HUES6 (cell line): ENCODE measurements around the gene PTCD2.
"Not testable (repeated sequence)": the region's sequence is repeated elsewhere in the genome, so short reads cannot be mapped to it uniquely, and the experiment has no call there.

Experiments
- H3K27ac ChIP-seq: 2 replicates; pipeline ENCODE4 v1.7.0; 2013; ENCODE audit warnings: low read depth, mild to moderate bottlenecking, low read length, inconsistent platforms
- H3K27me3 ChIP-seq: 2 replicates; pipeline ENCODE4 v1.6.1; 2013; ENCODE audit warnings: low read length; ENCODE audit not compliant: control insufficient read depth, insufficient read depth
- H3K36me3 ChIP-seq: 2 replicates; pipeline ENCODE4 v1.6.1; 2013; ENCODE audit warnings: low read length; ENCODE audit not compliant: control insufficient read depth, insufficient read depth
- H3K4me1 ChIP-seq: 2 replicates; pipeline ENCODE4 v1.6.1; 2013; ENCODE audit warnings: low read length; ENCODE audit not compliant: control insufficient read depth, insufficient read depth
- H3K4me3 ChIP-seq: 2 replicates; pipeline ENCODE4 v1.5.1; 2013; ENCODE audit warnings: low read depth, low read length
- H3K9ac ChIP-seq: one replicate; pipeline ENCODE4 v1.6.1; 2013; ENCODE audit warnings: mild to moderate bottlenecking, low read length
- H3K9me3 ChIP-seq: 2 replicates; pipeline ENCODE4 v1.6.1; 2013; ENCODE audit warnings: low read depth, low read length; ENCODE audit not compliant: control insufficient read depth, insufficient read depth

Gene PTCD2

GRCh38 chr5:72314571-72315172, 5.5 kb upstream of the PTCD2 start:
- no peak overlapping the region for H3K9ac ChIP-seq
- no peak overlapping the region for H3K4me3 ChIP-seq
- peaks cover 39% of the 10 kb centered on the region for H3K36me3 ChIP-seq
- 0 out of 2 replicates have a peak, but pooled peaks cover 3% of the 10 kb centered on the region for H3K4me1 ChIP-seq
- H3K27me3 ChIP-seq = no peaks in the 10 kb centered on the region
- no peak overlapping the region for H3K27ac ChIP-seq
- H3K9me3 ChIP-seq = no peaks in the 10 kb centered on the region

- peak overlapping the region; percentile 94 for H3K9ac ChIP-seq
Observed at GRCh38 chr5:72319435-72319975, 668 bp upstream of the PTCD2 start.

GRCh38 chr5:72324189-72324825, 4.1 kb downstream of the PTCD2 start:
- no peak overlapping the region for H3K4me3 ChIP-seq
- no peak overlapping the region for H3K9ac ChIP-seq
- H3K27me3 ChIP-seq = no peaks in the 10 kb centered on the region
- no peaks in the 10 kb centered on the region for H3K4me1 ChIP-seq
- H3K36me3 ChIP-seq = peaks cover 46% of the 10 kb centered on the region
- no peaks in the 10 kb centered on the region for H3K9me3 ChIP-seq
- no peak overlapping the region for H3K27ac ChIP-seq

More at GRCh38 chr5:72319435-72319975, 668 bp upstream of the PTCD2 start:
- not testable (repeated sequence) for H3K9me3 ChIP-seq, H3K4me1 ChIP-seq, H3K27me3 ChIP-seq
- Histone ChIP-seq H3K27ac (peak overlapping the region; percentile 84), H3K36me3 (peaks cover 19% of the 10 kb centered on the region), H3K4me3 (peak overlapping the region; percentile 100)

DNA sequence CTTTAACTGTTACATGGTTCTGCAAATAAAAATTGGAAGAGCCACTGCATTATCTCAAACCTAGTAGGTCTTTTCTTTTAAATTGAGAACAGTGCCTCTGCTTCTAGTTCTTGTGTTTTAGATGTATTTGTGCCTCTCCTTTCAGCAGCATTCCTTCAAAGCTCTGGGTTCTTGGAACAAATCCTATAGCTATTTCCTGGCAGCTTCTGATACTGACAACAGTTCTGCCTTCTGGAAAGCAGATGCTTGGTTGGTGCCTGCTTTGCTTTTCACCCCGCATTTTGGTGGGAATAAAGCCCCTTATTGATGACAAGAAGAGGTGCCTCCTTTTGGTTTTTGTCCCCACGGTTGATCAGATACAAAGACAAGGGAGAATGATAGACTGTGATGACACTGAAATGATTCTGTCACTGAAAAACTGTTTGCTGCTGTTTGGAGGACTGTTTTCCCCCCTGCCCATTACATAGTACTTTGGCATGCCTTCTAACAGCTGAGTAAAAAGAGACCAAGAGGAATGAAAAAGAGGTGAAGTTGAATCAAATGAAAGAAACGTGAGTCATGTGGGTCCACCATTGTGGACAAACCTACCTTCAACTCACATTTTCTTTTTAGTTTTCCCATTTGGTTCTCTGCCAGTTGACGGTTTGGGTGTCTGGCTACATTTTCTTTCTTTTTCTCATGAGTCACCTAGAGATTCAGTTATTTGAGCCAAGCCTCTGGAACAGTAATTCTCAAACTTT, 5.6 kb downstream of the PTCD2 start:
- Histone ChIP-seq H3K27me3 (no peaks in the 10 kb centered on the region), H3K9ac (no peak overlapping the region), H3K4me1 (no peaks in the 10 kb centered on the region), H3K4me3 (no peak overlapping the region), H3K27ac (no peak overlapping the region), H3K9me3 (no peaks in the 10 kb centered on the region), H3K36me3 (peaks cover 57% of the 10 kb centered on the region)

GRCh38 chr5:72326306-72326649, 6.1 kb downstream of the PTCD2 start:
- Histone ChIP-seq H3K4me3 (no peak overlapping the region), H3K36me3 (peaks cover 62% of the 10 kb centered on the region), H3K9ac (no peak overlapping the region), H3K9me3 (no peaks in the 10 kb centered on the region), H3K27me3 (no peaks in the 10 kb centered on the region), H3K27ac (no peak overlapping the region), H3K4me1 (no peaks in the 10 kb centered on the region)

DNA sequence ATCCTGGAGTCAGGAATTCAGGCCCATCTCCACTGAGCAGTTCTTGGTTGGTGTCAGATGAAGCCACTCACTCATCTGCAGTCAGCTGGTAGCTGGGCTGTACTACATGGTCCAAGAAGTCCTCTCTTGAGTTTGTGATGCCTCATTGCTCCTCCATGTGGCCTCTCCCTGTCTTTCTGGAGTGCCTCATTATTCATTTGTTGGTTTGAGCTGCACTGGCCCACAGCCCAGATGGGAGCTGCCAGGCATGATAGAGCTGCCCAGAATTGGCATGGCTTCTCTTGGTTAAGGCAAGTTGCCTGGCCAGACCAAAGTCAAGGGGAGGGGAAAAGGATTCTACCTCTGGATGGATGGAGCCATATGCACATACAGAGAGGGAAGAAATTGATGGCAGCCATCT, 8.0 kb downstream of the PTCD2 start:
- Histone ChIP-seq H3K4me1 (no peaks in the 10 kb centered on the region), H3K36me3 (peaks cover 72% of the 10 kb centered on the region), H3K27me3 (no peaks in the 10 kb centered on the region), H3K9ac (no peak overlapping the region), H3K27ac (no peak overlapping the region), H3K4me3 (no peak overlapping the region), H3K9me3 (no peaks in the 10 kb centered on the region)

DNA sequence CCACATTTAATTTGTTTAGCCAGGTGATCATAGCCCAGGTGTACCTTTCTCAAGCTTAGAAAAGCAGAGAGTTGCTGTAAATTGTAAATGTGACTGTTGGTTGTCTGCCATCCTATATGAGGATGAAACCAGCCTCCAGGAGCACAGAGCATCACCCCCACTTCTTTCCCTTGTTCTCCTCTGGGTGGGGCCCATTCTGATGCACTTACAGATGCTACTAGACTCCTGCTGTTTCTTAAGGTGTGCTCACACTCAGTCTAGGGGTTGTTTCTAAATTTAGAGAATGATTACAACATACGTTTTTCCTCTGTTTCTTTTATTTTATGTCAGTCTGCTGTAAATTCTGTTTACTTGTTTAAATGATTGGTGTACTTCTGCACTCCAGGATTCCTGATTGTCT, 10.5 kb downstream of the PTCD2 start:
- Histone ChIP-seq H3K4me1 (no peaks in the 10 kb centered on the region), H3K9ac (no peak overlapping the region), H3K27ac (no peak overlapping the region), H3K27me3 (no peaks in the 10 kb centered on the region), H3K4me3 (no peak overlapping the region), H3K36me3 (peaks cover 60% of the 10 kb centered on the region), H3K9me3 (no peaks in the 10 kb centered on the region)

GRCh38 chr5:72337159-72337558, 17.0 kb downstream of the PTCD2 start:
- no peak overlapping the region for H3K9ac ChIP-seq
- H3K36me3 ChIP-seq = peaks cover 42% of the 10 kb centered on the region
- H3K9me3 ChIP-seq = no peaks in the 10 kb centered on the region
- no peak overlapping the region for H3K27ac ChIP-seq
- H3K4me1 ChIP-seq = no peaks in the 10 kb centered on the region
- H3K27me3 ChIP-seq = no peaks in the 10 kb centered on the region
- no peak overlapping the region for H3K4me3 ChIP-seq

DNA sequence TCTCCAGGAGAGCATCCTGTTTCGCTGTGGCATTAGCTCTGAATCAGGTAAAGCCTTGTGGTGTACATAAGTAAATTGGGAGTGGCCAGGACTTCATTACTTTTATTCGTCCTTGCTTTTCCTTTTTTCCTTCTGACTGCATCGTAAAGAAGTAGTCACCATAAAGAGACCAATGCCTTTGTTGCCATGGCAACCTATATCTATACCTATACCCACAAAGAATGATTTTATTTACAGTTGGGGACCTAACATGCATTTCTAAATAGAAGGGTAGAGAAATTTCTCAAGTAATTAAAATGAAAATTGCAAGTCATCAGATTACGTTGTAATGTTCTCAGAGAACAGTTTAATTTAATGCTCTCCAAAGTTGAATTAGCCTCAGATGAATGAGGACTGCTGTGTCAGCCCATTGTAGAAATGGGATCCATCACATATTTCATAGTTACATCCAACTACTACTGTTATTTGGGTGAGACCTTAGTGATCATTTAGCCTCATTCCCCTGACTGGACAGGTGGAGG, 18.6 kb downstream of the PTCD2 start:
- Histone ChIP-seq H3K9ac (no peak overlapping the region), H3K27me3 (no peaks in the 10 kb centered on the region), H3K36me3 (peaks cover 47% of the 10 kb centered on the region), H3K9me3 (no peaks in the 10 kb centered on the region), H3K4me1 (no peaks in the 10 kb centered on the region), H3K4me3 (no peak overlapping the region), H3K27ac (no peak overlapping the region)

GRCh38 chr5:72346398-72346797, 26.2 kb downstream of the PTCD2 start:
- H3K4me1 ChIP-seq = no peaks in the 10 kb centered on the region
- H3K4me3 ChIP-seq = no peak overlapping the region
- no peak overlapping the region for H3K27ac ChIP-seq
- H3K36me3 ChIP-seq = peaks cover 31% of the 10 kb centered on the region
- no peak overlapping the region for H3K9ac ChIP-seq
- no peaks in the 10 kb centered on the region for H3K9me3 ChIP-seq
- no peaks in the 10 kb centered on the region for H3K27me3 ChIP-seq

- Histone ChIP-seq H3K9ac (no peak overlapping the region), H3K27ac (no peak overlapping the region), H3K4me3 (no peak overlapping the region), H3K9me3 (no peaks in the 10 kb centered on the region), H3K27me3 (no peaks in the 10 kb centered on the region), H3K36me3 (peaks cover 25% of the 10 kb centered on the region), H3K4me1 (no peaks in the 10 kb centered on the region)
Observed at GRCh38 chr5:72347801-72348308, 27.7 kb downstream of the PTCD2 start.
